ENCODE data around the gene RPS15.

Gene RPS15

GRCh38 chr19:1446713-1447481 lies 8.7 kb downstream of the RPS15 start:
- POLR2A ChIA-PET (ENCODE audit: low non-redundant PET): no interaction called here
- CTCF ChIA-PET: interaction anchor here (0.6 kb wide), 1 partner anchor 41 kb away, joined by 3 read pairs; no protein-coding TSS in a partner anchor
- no peak for TF ChIP-seq CTCF (conservative IDR thresholded peaks at IDR 0.05; ENCODE audit: low read depth)
- no peak overlapping the region for H3K27ac ChIP-seq
- DNase-seq (ENCODE audit: low spot score): no peak

GRCh38 chr19:1447504-1447903 lies 9.3 kb downstream of the RPS15 start:
- TF ChIP-seq CTCF (conservative IDR thresholded peaks at IDR 0.05; ENCODE audit: low read depth): no peak
- ChIA-PET POLR2A (ENCODE audit: low non-redundant PET) (no interaction called here), CTCF (no interaction called here)
- DNase-seq (ENCODE audit: low spot score): no peak
- H3K27ac ChIP-seq: no peak overlapping the region

GRCh38 chr19:1447944-1448343 lies 9.7 kb downstream of the RPS15 start:
- no peak for DNase-seq (ENCODE audit: low spot score)
- TF ChIP-seq CTCF (conservative IDR thresholded peaks at IDR 0.05; ENCODE audit: low read depth): no peak
- POLR2A ChIA-PET (ENCODE audit: low non-redundant PET): no interaction called here
- H3K27ac ChIP-seq: no peak overlapping the region
- CTCF ChIA-PET: no interaction called here

GRCh38 chr19:1449467-1450442 lies 11.6 kb downstream of the RPS15 start, which contains the start of gene APC2:
Gene APC2, plus strand, starts transcription at chr19:1450121. Its CDS starts 2,881 bp downstream, at chr19:1453002.
- CTCF ChIA-PET: no interaction called here
- H3K27ac ChIP-seq: 0 out of 2 replicates have a peak within 1 kb of the TSS, but pooled peaks have one; percentile 10
- no peak for TF ChIP-seq CTCF (conservative IDR thresholded peaks at IDR 0.05; ENCODE audit: low read depth)
- peak; percentile 66 for DNase-seq (ENCODE audit: low spot score)
- POLR2A ChIA-PET (ENCODE audit: low non-redundant PET): no interaction called here

GRCh38 chr19:1450735-1451731 lies 12.8 kb downstream of the RPS15 start:
- CTCF ChIA-PET: no interaction called here

More at GRCh38 chr19:1450735-1451731, 12.8 kb downstream of the RPS15 start:
- TF ChIP-seq CTCF (conservative IDR thresholded peaks at IDR 0.05; ENCODE audit: low read depth): no peak
- no peak for DNase-seq (ENCODE audit: low spot score)
- POLR2A ChIA-PET (ENCODE audit: low non-redundant PET): no interaction called here
- H3K27ac ChIP-seq: no peak overlapping the region

All from RWPE1 (cell line).